PFSK-1 (cell line): Measurements from ENCODE around the gene FXN.

Source experiments
- FOXP2 ChIP-seq: optimal IDR thresholded peaks from 2 replicates; pipeline ENCODE3; 2011; ENCODE audit warnings: borderline replicate concordance, control low read depth, inconsistent platforms; ENCODE audit not compliant: insufficient read depth; ENCODE audit errors: extremely low read length, extremely low read depth
- POLR2AphosphoS5 ChIP-seq: IDR thresholded peaks from 2 replicates; pipeline ENCODE4 v1.6.1; 2012; ENCODE audit warnings: low read depth, mild to moderate bottlenecking, control low read depth, low read length, moderate library complexity
- SIN3A ChIP-seq: IDR thresholded peaks from 2 replicates; pipeline ENCODE4 v1.6.1; 2012; ENCODE audit warnings: mild to moderate bottlenecking, low read length, moderate library complexity, borderline replicate concordance; ENCODE audit not compliant: insufficient read depth
- TAF1 ChIP-seq: IDR thresholded peaks from 2 replicates; pipeline ENCODE4 v1.6.1; 2012; ENCODE audit warnings: low read length, control low read depth, borderline replicate concordance; ENCODE audit not compliant: insufficient read depth
- TF ChIP-seq, protein P1 (sequence below), 2 experiments: IDR thresholded peaks; 2 replicates each; pipeline versions ENCODE4 v1.6.1 to v1.8.0; 2011 to 2012; ENCODE audit warnings: low read depth in 2 of 2, low read length in 2 of 2, control low read depth in 1 of 2, inconsistent platforms in 1 of 2, mild to moderate bottlenecking in 1 of 2, moderate library complexity in 1 of 2; ENCODE audit not compliant: insufficient read depth in 1 of 2

The FXN gene

DNA sequence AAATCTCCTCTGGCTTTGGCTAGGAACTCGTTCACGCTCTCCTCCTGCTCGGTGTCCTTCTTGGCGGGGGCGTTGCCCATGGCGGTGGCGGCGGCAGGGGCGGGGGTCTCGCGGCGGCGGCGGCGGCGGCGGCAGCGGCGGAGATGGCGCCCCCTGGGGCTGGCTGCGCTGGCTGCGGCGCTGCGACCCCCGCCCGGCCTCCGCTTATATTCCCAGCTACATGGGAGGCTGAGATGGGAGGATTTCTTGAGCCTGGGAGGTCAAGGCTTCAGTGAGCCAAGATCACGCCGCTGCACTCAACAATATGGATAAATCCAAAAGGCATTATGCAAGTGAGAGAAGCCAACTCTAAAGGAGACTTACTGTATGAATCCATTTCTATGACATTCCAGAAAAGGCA, 21.5 kb upstream of the FXN start, which contains the start of gene PRKACG:
Gene PRKACG, minus strand, starts transcription at position 101 of the 400 bp plus-strand sequence. Its CDS starts 21 bp downstream, at position 80.
- TF ChIP-seq POLR2AphosphoS5 (no peak), SIN3A (no peak)
- TF ChIP-seq, protein P1, sequence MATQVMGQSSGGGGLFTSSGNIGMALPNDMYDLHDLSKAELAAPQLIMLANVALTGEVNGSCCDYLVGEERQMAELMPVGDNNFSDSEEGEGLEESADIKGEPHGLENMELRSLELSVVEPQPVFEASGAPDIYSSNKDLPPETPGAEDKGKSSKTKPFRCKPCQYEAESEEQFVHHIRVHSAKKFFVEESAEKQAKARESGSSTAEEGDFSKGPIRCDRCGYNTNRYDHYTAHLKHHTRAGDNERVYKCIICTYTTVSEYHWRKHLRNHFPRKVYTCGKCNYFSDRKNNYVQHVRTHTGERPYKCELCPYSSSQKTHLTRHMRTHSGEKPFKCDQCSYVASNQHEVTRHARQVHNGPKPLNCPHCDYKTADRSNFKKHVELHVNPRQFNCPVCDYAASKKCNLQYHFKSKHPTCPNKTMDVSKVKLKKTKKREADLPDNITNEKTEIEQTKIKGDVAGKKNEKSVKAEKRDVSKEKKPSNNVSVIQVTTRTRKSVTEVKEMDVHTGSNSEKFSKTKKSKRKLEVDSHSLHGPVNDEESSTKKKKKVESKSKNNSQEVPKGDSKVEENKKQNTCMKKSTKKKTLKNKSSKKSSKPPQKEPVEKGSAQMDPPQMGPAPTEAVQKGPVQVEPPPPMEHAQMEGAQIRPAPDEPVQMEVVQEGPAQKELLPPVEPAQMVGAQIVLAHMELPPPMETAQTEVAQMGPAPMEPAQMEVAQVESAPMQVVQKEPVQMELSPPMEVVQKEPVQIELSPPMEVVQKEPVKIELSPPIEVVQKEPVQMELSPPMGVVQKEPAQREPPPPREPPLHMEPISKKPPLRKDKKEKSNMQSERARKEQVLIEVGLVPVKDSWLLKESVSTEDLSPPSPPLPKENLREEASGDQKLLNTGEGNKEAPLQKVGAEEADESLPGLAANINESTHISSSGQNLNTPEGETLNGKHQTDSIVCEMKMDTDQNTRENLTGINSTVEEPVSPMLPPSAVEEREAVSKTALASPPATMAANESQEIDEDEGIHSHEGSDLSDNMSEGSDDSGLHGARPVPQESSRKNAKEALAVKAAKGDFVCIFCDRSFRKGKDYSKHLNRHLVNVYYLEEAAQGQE (IDR thresholded peaks at IDR 0.05; ENCODE audit: insufficient read depth in 1 of 2, low read depth in 2 of 2, low read length in 2 of 2), result no peak

DNA sequence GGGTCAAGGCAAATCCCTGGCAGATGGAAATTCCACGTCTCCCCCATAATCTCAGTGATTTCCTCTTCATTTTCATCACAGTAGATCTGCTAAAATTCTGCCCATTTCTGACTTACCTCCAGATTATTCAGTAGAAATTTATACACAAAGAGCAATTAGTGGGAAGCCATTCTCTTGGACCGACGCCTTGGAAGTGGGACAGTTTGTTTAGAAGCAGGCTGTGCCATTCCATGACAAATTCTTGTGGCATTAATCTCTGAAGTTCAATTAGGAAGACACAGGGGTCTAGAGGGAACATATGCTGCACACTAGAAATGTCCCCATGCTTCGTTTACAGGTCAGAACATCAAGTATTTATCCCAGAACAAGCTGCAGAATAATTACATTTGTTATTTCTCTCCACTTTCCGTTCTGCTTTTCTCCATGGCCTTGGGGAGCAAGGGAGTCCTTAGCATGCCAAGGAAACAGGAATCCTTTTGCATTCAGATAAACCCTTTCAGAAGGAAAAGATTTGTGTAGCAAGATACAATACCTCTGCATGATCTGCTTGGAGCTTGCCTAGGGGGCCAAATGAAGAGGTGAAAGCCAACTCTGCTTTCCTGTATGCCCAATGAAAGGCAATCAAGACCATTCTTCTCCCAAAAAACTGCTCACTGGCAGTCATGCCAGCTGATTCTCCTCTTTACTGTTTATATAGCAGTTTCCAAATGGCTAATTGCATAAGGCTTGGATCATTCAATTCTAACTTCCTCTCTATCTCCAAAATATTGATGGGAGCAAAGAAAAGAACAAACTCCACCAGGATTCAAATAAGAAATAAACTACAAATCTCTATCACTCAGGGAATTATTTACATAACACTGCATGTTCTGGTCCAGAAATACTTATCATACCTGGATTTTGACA, 19.1 kb upstream of the FXN start:
- TF ChIP-seq, protein P1 (IDR thresholded peaks at IDR 0.05; ENCODE audit: insufficient read depth in 1 of 2, low read depth in 2 of 2, low read length in 2 of 2), result no peak

DNA sequence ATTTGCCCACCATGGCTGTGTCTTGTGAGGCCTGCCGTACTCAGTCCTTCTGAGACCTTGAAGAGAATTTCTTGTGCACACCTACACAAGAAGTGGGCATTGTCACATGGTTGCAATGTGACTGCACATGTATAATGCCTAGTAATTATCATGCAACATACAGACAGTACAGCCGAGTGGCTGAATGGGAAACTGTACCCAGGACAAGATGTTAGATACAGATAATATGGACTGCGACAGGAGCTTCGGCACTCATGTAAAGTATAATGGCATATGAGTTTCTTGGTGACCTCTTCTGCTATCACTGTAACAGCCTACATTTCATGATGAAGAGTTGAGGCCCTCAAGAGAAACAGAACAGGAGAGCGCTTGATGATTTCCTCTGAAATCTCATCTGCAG, 16.8 kb upstream of the FXN start:
- TF ChIP-seq POLR2AphosphoS5, result no peak
- TF ChIP-seq, protein P1 (IDR thresholded peaks at IDR 0.05; ENCODE audit: insufficient read depth in 1 of 2, low read depth in 2 of 2, low read length in 2 of 2), result no peak
- no peak for TF ChIP-seq TAF1
- TF ChIP-seq FOXP2, result no peak
- no peak for TF ChIP-seq SIN3A

DNA sequence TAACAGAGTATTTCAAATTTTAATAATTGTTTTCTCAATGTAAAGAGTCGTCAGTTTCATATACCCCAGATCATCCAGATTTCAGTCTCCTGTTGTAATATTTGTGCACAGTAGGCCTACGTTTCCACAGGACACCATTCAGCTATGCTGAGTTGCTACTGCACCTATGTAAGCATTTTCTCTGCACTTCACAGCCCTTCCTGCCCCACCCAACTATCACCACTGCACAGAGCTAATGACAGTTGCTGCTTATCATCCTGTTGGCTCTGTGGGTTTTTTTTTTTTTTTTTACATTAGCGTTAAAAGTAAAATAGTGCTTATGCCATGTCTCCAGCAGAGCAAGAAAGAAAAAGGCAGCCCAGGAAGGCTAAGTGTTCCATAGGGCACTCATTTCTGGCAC, 15.7 kb upstream of the FXN start:
- TF ChIP-seq FOXP2 (no peak), POLR2AphosphoS5 (no peak), SIN3A (no peak), TAF1 (no peak)
- TF ChIP-seq, protein P1 (IDR thresholded peaks at IDR 0.05; ENCODE audit: insufficient read depth in 1 of 2, low read depth in 2 of 2, low read length in 2 of 2), result no peak
